Measurements from ENCODE around the gene ERGIC1.

- TF ChIP-seq CTCF (IDR thresholded peaks at IDR 0.05) (no peak), EP300 (IDR thresholded peaks at IDR 0.05) (no peak)
Measured at GRCh38 chr5:172931001-172931536, 97.0 kb downstream of the ERGIC1 start.

Data from gastroesophageal sphincter (tissue), 3 donors.